MG63 (cell line): ENCODE measurements around the gene DTNA. TPM values are rescaled to one million over a fixed set of nuclear protein-coding genes. Genes with fewer than 3 reads are reported as not detected.
"Not testable (repeated sequence)": the region's sequence is repeated elsewhere in the genome, so short reads cannot be mapped to it uniquely, and the experiment has no call there.

Experiments used
- DNase-seq: peaks from one replicate; pipeline ENCODE4 v3.0.0-alpha.2; 2020
- H3K27me3 ChIP-seq: fragments of 250-450 bp; sonication (Bioruptor Pico); 2 replicates; pipeline ENCODE4 v1.5.1; 2020; ENCODE audit warnings: mild to moderate bottlenecking, moderate library complexity
- H3K36me3 ChIP-seq: fragments of 250-450 bp; sonication (Bioruptor Pico); 2 replicates; pipeline ENCODE4 v1.5.1; 2020; ENCODE audit warnings: mild to moderate bottlenecking, moderate library complexity
- H3K4me3 ChIP-seq: fragments of 250-450 bp; sonication (Bioruptor Pico); 2 replicates; pipeline ENCODE4 v1.5.1; 2020; ENCODE audit warnings: mild to moderate bottlenecking, moderate library complexity
- H3K9me3 ChIP-seq: fragments of 250-450 bp; sonication (Bioruptor Pico); 2 replicates; pipeline ENCODE4 v1.5.1; 2020; ENCODE audit warnings: mild to moderate bottlenecking, moderate library complexity
- total RNA-seq: library from RNA; depleted of rRNA; stranded (reverse); fragments of >200 nt; shearing (Covaris generic); gene quantifications from 2 replicates; pipeline ENCODE4 v1.2.3, GENCODE V29; 2014; ENCODE audit warnings: low replicate concordance

The DTNA gene
- total RNA-seq, 1 experiment from 2014 or later, result 0.33 TPM

GRCh38 chr18:34710458-34710914 is 388 bp downstream of the DTNA start:
- Histone ChIP-seq H3K4me3 (no peak overlapping the region), H3K9me3 (no peaks in the 10 kb centered on the region), H3K36me3 (no peaks in the 10 kb centered on the region), H3K27me3 (no peaks in the 10 kb centered on the region)
- no peak for DNase-seq

- DNase-seq, result no peak
- Histone ChIP-seq H3K9me3 (no peaks in the 10 kb centered on the region), H3K27me3 (no peaks in the 10 kb centered on the region), H3K36me3 (no peaks in the 10 kb centered on the region), H3K4me3 (no peak overlapping the region)
These were observed 836 bp downstream of the DTNA start for GRCh38 chr18:34710934-34711333.

DNA sequence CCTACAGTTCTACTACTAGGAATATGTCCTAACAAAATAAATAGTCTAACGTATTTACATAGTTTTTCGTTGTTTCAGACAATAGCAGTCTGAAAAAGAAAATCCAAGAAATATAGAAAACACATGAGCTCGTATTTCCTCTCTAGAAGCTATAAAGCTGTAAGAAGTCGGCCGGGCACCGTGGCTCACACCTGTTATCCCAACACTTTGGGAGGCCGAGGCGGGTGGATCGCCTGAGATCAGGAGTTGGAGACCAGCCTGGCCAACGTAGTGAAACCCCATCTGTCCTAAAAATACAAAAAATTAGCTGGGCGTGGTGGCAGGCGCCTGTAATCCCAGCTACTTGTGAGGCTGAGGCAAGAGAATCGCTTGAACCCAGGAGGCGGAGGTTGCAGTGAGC is 6.0 kb downstream of the DTNA start:
- not testable (repeated sequence) for DNase-seq, H3K9me3 ChIP-seq

DNA sequence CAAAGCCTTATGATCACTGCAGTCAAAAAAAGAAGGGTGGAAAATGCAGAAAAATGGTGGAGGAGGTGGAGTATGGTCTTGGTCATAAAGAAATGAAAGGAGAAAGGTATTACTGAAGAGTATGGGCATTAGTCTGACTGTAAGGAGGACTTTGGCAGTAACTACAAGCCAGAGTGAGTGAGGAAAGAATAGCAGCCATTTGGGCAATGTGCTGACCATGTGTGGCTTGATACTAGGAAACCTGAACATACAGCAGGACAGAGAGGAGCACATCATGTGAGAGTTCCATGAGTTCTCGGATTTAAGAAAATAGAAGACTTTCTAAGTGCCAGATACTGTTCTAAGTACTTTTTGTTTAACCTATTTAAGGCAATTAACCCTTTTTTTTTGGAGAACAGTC is 8.5 kb downstream of the DTNA start:
- no peak overlapping the region for H3K4me3 ChIP-seq
- H3K27me3 ChIP-seq, result 0 out of 2 replicates have a peak, but pooled peaks cover 2% of the 10 kb centered on the region
- no peaks in the 10 kb centered on the region for H3K9me3 ChIP-seq
- DNase-seq, result no peak
- no peaks in the 10 kb centered on the region for H3K36me3 ChIP-seq

More for the DNA sequence above, 6.0 kb downstream of the DTNA start:
- not testable (repeated sequence) for H3K4me3 ChIP-seq, H3K36me3 ChIP-seq, H3K27me3 ChIP-seq

- Histone ChIP-seq H3K4me3 (no peak overlapping the region), H3K27me3 (0 out of 2 replicates have a peak, but pooled peaks cover 2% of the 10 kb centered on the region), H3K9me3 (no peaks in the 10 kb centered on the region), H3K36me3 (no peaks in the 10 kb centered on the region)
- DNase-seq, result no peak
These were observed 10.1 kb downstream of the DTNA start for GRCh38 chr18:34720220-34720619.

GRCh38 chr18:34723143-34723542 is 13.0 kb downstream of the DTNA start:
- Histone ChIP-seq H3K36me3 (no peaks in the 10 kb centered on the region), H3K9me3 (no peaks in the 10 kb centered on the region), H3K27me3 (0 out of 2 replicates have a peak, but pooled peaks cover 2% of the 10 kb centered on the region), H3K4me3 (no peak overlapping the region)
- DNase-seq, result no peak

GRCh38 chr18:34725737-34726136 is 15.6 kb downstream of the DTNA start:
- H3K4me3 ChIP-seq, H3K27me3 ChIP-seq, H3K9me3 ChIP-seq, DNase-seq, H3K36me3 ChIP-seq: not testable (repeated sequence)

DNA sequence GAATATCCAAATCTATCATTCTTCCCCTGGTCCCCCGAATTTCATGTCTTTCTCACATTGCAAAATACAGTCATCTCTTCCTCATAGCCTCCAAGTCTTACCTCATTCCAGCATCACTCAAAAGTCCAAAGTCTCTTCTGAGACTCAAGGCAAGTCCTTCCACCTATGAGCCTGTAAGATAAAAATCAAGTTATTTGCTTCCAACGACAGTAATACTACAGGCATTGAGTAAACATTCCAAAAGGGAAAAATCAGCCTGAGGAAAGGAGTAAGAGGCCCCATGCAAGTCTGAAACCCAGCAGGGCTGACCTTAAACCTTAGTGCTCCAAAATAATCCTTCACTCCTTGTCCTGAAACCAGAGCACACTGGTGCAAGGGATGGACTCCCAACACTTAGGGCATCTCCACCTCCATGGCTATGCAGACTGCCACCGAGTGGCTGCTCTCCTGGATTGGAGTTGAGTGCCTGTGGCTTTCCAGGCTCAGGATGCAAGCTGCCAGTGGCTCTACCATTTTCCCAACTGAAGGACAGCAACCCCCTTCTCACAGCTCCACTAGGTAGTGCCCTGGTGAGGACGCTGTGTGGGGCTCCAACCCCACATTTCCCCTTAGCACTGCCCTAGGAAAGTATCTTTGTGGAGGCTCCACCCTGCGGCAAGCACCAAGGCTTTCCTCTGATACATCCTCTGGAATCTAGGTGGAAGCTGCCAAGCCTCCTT is 16.3 kb downstream of the DTNA start:
- H3K27me3 ChIP-seq, result 0 out of 2 replicates have a peak, but pooled peaks cover 2% of the 10 kb centered on the region
- no peaks in the 10 kb centered on the region for H3K36me3 ChIP-seq
- no peak for DNase-seq
- H3K9me3 ChIP-seq, result no peaks in the 10 kb centered on the region
- no peak overlapping the region for H3K4me3 ChIP-seq

DNA sequence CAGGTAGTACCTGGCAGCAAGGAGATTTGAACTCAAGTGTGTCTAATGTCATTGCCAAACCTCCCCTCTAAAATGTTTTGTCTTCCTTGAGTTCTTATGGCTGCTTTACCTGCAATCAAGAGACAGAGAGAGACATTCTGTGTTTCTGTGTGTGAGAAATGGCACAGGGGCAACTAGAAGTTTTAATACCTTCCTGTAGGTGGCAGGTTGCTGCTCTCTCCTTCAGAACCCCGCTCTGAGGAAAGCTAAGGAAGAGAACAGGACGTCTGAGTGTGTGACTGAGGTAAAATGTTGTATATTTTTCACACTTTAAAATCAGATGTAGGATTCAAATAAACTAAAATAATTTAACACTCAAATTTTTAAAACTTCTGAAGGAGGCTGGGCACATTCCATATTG is 19.2 kb downstream of the DTNA start:
- H3K4me3 ChIP-seq, result no peak overlapping the region
- DNase-seq, result no peak
- no peaks in the 10 kb centered on the region for H3K36me3 ChIP-seq
- H3K27me3 ChIP-seq, result no peaks in the 10 kb centered on the region
- no peaks in the 10 kb centered on the region for H3K9me3 ChIP-seq

- Histone ChIP-seq H3K36me3 (no peaks in the 10 kb centered on the region), H3K9me3 (no peaks in the 10 kb centered on the region), H3K27me3 (no peaks in the 10 kb centered on the region), H3K4me3 (no peak overlapping the region)
- DNase-seq, result no peak
These were observed 19.8 kb downstream of the DTNA start for GRCh38 chr18:34729740-34730355.

GRCh38 chr18:34730774-34731173 is 20.7 kb downstream of the DTNA start:
- DNase-seq, result no peak
- Histone ChIP-seq H3K4me3 (no peak overlapping the region), H3K9me3 (no peaks in the 10 kb centered on the region), H3K27me3 (no peaks in the 10 kb centered on the region), H3K36me3 (no peaks in the 10 kb centered on the region)

GRCh38 chr18:34734056-34734455 is 24.0 kb downstream of the DTNA start:
- no peak for DNase-seq
- Histone ChIP-seq H3K27me3 (no peaks in the 10 kb centered on the region), H3K36me3 (no peaks in the 10 kb centered on the region), H3K9me3 (no peaks in the 10 kb centered on the region), H3K4me3 (no peak overlapping the region)

DNA sequence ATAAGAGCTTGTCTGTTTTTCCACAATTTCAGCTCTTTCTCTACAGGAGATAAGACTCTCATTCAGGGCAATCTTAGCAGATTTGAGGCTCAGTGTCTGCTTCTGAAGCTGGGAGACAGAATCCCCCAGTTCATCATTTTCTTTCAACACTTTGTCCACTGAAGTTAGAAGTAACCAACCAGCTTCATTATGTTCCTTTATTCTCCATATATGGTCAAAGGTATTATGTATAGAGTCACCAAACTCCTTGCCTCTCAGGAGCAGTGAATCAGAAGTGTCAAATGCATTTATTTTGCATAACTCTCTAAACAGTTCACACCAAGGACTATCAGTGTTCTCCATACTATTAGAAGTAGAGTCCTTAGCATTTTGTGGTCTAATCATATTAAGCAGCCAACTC is 24.4 kb downstream of the DTNA start:
- H3K27me3 ChIP-seq, H3K36me3 ChIP-seq, H3K4me3 ChIP-seq, H3K9me3 ChIP-seq, DNase-seq: not testable (repeated sequence)

DNA sequence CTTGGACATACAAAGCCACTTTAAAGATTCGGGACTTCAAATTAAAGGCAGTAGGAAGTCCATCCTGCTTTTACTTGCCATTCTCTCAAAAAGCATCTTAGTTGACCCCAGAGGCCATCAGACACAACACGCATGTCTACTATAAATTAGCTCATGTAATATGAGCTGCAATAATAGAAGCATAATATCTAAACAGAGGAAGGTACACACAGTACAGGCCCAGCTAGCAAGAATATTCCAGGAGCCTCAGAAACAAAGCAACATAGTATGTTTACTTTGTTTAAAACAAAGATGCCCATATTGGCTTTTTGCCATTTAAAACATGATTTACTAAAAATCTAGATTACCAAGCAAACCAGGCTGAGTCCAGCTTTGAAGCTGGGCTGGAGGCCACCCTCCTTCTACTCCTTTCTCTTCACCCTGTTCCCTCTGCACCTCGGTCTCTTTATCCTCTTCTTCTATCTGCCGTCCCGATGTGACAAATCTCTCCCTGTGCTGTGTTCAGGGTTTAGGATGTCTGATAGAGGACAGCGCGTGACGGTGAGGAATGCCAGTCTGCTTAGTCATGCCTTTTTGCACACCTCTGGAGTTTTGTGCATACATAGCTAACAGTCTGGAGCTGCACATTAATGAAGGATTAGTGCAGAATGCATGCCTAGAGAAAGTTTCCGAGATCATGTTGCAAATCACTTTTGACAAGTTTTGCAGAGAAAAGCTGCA is 28.2 kb downstream of the DTNA start:
- no peak for DNase-seq
- Histone ChIP-seq H3K9me3 (no peaks in the 10 kb centered on the region), H3K36me3 (no peaks in the 10 kb centered on the region), H3K27me3 (no peaks in the 10 kb centered on the region), H3K4me3 (no peak overlapping the region)

- Histone ChIP-seq H3K9me3 (no peaks in the 10 kb centered on the region), H3K36me3 (no peaks in the 10 kb centered on the region), H3K27me3 (no peaks in the 10 kb centered on the region), H3K4me3 (no peak overlapping the region)
- DNase-seq, result no peak
These were observed 30.0 kb downstream of the DTNA start for GRCh38 chr18:34740101-34740500.

- Histone ChIP-seq H3K36me3 (no peaks in the 10 kb centered on the region), H3K4me3 (no peak overlapping the region), H3K27me3 (no peaks in the 10 kb centered on the region), H3K9me3 (no peaks in the 10 kb centered on the region)
- no peak for DNase-seq
These were observed 30.6 kb downstream of the DTNA start for GRCh38 chr18:34740724-34741123.

- DNase-seq, result no peak
- Histone ChIP-seq H3K9me3 (no peaks in the 10 kb centered on the region), H3K36me3 (no peaks in the 10 kb centered on the region), H3K27me3 (no peaks in the 10 kb centered on the region), H3K4me3 (no peak overlapping the region)
These were observed 31.3 kb downstream of the DTNA start for GRCh38 chr18:34741401-34741800.
